ENCODE results near the gene CASZ1.

The CASZ1 gene

DNA sequence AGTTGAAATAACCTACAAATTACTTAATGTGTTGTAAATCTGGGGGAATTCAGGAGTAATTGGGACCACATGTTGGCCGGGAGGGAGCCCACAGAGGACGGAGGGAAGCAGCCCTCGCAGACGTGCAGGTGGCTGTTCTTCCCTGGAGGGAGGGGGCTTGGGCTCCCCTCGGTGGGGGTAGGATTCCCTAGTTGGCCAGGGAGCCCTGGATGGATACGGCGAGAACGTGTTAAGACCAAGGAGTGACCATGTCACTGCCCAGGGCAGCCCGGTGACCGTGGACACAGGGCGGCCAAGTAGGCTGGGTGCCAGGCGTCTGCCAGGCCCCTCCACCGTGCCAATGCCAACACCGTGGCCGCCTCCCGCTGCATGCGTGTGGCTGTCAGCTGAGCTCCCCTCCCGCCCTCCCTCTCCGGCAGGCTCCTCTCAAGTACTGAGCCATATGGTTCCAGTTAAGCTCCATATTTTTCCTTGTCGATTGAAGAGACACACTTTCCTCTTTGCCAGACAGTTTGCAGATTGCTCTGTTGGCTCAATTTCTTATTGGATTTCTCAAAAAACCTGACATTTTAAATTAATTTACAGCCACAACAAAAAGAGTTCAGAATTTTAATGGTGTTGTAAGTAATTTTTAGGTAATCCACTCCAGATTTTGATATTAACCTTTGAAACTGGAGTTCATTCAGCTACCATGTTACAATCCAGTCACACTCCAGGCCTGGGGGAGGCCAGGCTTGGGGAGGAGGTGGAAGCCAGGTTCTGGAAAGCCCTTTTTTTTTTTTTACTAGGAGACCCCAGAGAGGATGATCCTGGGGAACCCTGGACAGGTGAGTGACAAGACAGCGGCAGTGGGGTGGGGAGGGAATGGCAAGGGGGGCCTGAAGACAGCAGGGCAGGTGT, 71.2 kb downstream of the CASZ1 start:
- DNase-seq: no peak

DNA sequence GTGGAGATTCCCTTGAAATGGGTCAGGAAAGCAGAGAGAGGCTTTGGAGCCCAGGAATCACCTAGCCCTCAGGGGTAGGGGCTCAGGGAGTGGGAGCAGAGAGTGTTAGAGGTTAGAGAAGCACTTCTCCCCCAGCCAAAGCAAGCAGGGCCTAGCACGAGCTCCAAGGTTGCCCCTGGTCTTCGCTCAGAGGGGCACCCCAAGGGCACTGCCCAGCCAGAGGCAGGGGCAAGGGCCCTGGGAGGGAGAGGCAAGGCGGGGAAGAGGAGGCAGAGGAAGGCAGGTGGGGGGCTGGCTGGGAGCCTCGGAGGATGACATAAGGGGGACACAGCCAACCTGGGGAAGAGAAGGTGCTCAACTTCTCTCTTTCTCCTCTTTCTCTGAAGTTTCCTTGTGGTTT, 71.9 kb downstream of the CASZ1 start:
- DNase-seq: no peak

DNA sequence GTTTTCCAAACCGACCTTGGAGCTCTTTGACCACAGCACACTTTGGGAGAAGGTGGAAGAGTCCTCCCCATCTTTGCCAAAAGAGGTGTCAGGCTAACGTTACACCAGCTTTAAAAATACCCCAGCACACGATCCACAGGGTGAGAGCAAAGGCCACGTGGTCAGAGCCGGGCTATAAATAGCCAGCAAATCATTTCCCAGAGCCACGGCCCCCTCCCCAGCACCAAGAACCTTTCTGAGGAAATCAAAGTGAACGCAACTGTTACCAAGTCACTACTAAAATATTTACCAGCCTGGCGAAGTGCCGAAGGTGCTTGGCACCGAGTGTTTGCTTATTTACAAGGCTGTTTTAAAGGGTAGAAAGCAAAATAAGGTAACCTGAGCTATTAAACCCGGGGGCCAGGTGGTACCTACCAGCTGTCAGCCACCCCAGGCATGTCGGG, 72.4 kb downstream of the CASZ1 start:
- no peak for DNase-seq

DNA sequence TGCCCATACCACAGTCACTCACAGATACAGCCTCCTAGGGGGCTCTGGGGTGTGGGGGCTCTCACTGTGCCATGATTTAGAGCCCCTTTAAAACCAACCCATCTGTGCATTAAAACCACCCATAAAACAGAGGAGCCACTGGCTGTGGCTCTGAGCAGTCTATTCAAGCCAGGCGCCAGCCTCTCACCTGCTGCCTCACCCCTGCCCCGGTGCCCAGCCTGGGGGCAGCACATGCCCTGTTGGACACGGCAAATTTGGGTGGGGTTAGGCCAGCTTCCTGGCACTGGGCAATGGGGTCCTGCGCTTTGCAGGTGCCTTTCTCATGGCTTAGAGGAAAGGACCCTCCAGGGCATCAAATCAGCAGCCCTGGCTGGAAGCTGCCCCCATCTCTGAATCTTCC, 73.1 kb downstream of the CASZ1 start:
- DNase-seq: no peak

DNA sequence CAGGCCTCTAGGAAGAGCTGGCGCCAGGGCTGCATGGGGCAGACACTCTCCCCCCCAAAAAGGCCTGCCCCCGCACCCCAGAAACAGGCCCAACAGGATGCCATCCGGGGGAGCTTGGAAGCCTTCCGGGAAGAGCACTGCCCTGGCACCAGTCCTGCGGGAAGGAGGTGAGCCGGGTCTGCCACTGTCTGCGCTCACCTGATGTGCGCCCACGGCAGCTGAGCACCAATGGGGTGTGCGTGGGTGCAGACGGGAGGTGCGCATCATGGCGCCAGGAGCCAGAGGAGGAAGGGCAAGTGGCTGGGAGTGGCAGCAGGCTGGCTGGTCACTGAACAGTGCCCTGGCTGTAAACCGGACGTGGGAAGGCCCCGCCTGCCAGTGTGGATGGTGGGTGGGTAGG, 73.6 kb downstream of the CASZ1 start:
- no peak for DNase-seq

DNA sequence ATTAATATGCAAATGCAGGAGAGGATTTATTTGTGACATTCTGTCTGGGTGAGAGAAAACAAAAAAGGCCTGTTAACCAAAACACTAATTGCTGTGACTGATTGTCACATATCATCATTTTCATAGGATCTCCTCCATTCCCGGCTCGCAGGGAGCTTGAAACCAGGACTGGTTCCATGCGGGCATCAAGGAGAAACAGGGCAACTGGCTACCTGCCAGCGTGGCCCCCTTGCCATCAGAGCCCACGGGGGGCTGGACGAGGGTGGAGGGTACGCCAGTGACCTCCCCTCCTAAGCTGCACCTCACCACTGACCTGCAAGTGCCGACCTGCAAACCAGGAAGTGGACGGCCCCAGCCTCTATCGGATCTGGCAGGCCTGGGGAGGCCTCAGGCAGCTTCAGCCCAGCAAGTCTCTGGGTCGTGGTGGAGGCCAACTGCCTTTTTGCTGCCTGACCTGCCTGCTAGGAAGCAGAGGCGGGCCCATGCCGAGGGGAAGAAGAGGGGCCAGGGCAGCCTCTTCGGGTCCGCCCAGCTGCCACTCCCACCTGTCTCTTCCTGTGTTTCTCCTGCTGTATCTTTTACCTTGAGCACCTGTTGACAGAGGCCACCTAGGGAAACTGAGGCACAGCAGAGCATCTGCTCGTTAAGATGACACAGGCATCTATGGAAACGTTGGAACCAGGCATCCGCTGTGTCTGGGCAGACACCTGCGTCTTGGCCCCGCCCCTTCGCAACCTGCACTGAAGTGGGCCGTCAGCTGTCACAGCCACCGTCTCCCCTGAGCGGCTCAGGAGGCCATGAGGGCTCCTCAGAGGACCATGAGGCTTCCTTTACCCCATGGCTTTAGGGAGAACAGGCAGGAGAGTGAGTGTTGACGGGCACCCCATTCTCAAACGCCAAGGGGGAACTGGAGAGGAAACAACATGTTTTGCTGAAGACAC, 74.8 kb downstream of the CASZ1 start:
- DNase-seq: no peak

DNA sequence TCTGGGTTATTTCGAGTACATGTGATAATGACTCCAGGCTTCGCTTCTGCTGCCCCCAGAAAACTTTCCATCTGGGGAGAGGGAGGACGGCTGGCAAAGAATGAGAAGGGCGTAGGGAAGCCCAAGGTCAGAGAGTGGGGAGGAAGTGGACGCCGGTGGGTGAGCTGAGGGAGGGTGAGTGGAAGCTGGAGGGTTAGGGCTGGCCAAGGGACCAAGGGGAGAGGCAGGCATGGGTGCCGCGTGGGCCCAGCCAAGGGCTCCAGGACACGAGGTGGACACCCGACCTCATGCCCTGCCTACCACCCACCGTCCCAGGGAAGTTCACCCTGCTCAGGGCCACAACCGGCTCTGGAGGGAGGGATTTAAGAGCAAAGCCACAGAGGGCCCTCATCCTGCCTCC, 75.8 kb downstream of the CASZ1 start:
- no peak for DNase-seq

DNA sequence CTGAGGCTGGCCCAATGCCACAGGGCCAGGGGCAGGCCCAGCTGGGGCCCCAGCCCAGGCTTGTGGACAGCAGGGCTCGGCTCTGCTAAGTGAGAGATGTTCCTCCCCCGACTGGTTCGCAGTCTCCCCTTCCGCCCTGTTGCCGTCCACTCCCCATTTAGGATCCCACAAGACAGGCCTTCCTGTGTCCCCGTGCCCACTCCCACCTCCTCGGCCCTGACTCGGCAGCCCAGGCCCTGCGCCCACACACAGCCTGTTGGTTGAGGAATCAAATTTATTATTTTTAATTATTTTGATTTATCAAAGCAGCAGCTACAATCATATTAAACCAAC, 78.4 kb downstream of the CASZ1 start:
- no peak for DNase-seq

DNA sequence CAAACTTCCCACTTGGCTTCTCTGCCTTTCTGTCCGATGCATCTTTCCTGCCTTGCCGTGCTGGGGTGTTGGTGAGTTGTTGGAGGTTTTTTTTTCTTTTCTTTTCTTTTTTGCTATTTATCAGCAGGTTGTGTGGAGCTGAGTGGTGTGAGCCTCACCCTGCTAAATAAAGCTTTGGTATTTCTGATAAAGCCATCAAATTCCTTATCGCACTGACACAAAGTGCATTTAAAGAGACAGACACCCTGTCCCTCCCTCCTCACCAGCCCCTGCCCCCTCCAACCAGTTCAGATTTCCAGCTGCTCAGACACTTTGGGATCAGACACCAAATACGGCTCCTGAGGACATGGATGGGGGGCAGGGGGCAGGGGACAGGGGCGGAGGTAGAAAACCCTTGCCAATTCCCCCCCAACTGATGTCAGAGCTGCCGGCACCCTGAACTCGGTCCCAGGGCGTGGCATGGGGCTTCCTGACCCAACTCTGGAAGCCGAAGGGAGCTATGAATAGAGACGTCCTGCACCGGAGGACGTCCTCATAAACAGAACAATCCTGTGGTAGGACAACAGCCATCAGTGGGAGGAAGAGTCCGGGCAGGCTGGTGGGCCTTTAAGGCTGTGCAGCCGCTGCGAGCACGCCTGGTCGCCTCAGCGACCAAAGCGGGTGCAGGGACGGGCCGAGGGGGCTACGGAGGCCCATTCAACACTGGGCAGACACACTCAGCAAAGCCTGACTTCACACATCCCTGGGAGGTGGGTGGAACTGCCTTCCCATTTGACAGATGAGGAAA, 79.0 kb downstream of the CASZ1 start:
- DNase-seq: no peak

DNA sequence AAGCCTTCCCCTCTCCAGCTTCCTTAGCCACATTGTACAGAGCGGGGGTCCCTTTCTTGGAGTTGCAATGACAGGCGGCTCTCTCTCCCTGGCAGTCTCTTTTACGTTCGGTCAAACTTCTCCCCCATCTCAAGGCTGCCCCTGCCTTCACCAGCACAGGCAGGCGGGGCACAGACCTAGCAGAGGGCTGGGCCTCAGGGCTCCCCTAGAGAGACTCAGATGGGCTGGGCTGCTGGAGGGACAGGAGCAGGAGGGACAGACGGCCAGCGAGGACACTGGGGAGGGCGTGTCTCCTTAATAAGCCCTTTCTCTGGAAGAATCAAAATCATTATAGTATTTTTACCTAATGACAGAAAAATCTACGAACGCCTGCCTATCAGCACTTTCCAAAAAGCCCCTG, 79.6 kb downstream of the CASZ1 start:
- DNase-seq: no peak

DNA sequence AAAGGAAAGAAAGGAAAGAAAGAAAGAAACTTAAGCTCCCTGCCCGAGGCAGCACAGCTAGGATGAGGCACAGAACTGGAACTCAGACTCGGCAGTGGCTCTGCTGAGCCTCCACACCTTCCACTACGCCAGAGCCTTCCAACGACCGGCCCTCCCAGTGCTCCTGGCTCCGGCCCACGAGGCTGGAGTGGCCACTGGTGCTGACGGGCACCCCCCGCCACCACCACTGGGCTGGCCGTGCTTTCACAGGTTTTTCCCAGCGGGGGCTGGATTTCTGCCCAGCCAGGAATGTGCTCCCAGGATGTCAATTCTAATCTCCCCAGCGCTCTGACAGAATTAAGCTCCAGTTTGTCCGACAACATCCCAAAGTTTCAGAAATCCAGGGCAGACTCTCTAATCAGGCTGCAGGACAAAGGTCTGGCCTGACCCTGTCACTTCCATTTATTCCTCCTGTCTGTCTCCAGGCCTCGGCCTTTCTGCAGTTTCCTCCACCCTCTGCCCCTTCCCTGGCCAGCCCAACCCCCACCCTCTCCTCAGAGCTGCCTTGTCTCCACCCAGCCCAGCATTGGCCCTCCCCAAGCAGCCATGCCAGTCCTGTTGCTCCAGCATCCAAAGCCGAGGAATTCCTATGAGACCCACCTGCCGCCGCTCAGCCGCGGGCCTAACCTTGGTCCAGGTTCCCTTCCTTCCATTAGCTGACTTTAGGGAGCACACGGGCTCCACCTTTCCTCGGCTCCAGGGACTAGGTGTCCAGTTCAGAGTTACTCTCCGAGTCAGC, 81.9 kb downstream of the CASZ1 start:
- no peak for DNase-seq

DNA sequence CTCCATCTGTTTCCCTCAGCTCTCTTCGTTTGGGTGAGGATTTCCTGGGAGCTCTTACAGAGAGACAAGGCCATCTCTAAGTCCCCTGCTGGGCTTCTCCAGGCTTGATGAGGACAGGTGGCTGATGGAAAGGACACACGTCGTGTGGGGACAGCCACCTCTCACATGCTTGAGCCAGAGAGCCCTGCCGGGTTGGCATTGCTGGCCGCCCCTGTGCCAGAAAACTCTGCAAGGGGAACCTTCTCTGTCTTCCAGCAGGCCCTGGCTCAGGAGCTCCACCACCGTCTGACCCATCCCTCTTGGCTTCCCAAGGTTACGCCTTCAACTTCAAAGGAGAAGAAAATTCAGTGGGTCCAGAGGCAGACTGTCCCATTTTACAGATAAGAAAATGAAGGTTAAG, 82.8 kb downstream of the CASZ1 start:
- DNase-seq: no peak

DNA sequence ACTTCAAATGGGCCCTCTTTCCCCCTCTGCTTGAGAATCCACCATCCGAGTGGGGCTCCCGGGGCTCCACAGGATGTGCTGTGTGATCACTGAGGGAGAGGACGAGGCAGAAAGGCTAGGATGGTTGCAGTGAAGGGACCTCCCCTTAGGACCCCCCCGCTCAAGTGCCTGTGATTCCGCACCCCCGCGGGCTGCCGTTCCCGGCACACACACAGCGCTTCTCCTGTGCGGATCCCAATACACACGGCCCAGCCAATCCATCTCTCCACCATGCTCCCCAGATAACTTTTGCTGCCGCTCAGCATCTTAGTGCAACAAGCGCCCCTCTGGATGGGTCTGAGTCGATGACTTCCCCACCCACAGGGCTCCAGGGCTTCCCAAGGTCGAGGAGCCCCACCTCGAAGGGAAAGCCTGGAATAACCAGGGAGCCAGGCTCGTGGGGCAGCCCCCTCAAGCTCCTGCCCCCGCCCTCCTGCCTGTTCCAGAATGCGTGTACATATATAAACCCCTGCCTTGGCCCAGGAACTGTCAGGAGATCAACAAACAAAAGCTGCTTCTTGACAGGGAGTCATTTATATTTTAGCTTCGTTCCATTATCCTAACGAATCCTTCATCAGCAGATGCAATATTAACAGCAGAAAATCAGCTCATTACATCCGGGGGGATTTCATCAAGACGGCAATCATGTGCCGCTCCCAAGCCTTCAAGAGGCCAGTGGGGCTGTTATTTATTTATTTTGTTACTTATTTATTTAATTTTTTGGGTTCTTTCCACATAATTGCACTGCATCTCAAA, 83.7 kb downstream of the CASZ1 start:
- no peak for DNase-seq

DNA sequence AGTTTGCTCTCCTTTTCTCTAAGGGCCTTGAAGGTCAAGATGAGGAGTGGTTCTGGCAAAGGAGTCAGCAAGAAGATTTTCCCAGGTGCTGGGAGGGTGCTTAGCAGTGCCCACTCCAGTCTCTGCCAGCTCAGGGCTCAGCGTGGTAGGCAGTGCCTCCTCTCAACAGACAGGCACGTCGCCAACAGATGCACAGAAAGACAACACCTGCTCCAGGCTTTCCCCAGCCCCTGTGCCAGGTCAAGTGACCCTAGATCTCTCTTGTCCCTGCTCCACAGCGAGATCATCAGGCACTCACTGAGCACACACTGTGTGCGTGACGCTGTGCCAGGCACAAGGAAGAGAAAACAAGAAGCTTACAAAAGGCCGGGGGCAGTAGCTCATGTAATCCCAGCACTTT, 86.0 kb downstream of the CASZ1 start:
- no peak for DNase-seq

DNA sequence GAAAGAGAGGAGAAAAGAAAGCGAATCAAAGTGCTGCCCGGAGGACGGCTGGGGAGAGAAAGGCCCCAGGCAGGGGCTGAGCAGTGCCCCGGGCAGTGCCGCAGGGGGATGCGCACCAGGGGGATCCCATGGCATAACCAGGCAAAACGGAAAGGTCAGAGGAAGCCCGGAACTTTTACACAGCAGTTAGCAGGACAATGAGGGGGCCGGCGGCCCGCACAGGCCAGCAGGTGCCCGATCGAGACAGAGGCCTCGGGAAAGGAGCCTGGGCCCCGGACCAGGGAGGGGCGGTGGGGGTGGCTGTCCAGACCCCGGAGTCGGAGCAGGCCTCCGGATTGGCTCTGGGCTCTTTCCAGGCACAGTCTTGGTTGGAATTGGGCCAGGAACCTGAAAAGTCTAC, 86.8 kb downstream of the CASZ1 start:
- no peak for DNase-seq

DNA sequence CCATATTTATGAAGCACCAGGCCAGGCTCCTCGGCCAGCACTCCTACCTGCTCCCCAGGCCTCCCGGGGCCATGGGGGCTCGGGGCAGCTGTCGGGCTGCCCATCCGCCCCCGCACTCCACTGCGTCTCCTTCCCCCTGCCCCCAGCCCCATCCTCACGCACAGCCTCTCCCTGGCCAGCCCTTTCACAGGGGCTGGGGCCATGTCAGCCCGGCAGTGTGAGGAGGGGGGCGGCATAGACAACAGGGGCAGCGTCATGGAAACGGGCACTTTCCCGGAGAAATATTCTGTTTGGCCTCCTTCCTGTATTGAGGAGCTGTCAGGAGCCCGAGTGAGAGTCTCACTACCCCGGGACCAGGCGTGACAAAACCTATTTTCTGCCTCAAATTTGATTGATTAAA, 87.3 kb downstream of the CASZ1 start:
- DNase-seq: no peak

DNA sequence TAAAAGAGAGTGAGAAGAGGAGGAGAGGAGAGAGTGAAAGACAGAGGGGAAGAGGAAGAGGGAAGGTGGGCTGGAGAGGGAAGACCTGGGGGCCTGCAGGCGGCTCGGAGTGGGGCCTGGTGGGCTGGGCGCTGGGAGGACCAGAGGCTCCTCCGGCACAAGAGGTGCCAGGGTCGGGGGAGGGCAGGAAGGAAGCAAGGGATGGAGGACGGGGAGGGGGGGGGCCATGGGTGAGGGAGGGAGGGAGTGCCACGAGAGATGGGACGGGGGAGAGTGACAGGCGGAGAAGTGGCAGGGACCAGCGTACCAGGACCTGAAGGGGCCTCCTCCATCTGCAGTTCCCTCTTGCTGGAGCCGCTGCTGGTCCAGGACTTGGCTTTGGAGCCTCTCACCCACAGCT, 87.7 kb downstream of the CASZ1 start:
- DNase-seq: no peak

DNA sequence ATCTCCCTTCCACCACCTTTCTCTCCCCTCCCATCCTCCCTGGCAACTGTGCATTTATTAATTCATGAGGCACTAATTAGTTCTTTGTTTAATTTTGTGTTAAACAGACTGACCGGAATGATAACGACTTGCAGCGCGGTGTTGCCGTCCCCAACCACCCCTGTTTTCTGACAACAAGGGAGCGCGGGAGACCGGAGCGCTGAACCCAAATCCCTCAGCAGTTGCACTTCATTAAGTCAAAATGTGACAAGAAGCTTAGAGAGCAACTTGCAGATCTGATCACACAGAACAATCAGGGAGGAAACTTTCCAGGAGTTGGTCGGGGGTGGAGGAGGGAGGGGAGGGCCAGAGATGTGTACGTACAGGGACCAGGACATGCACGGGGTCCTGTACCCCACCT, 89.2 kb downstream of the CASZ1 start:
- no peak for DNase-seq

DNA sequence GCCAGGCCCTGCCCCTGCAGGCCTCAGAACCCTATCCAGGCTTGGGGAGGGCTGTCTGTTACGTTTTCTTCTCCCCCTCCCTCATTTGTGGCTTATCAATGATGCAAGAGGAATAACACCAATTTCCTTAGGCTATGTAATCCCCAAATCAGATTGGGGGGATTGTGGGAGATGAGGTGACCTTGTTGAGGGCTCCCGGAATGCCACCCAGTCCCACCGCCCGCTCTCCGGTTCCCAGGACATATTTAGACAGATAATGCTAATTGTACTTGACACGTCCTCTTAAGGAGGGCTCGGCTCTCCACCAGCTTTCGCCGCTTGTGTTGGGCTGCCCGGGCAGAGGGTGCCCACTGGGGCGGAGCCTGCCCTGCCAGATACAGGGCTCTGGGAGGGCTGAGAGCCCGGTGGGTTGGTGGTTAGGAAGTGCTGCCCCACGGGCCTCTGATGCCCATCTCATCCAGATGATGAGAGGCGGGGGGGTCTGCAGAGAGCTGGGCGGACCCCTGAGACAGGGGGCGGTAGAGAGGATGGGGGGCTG, 90.0 kb downstream of the CASZ1 start:
- no peak for DNase-seq

DNA sequence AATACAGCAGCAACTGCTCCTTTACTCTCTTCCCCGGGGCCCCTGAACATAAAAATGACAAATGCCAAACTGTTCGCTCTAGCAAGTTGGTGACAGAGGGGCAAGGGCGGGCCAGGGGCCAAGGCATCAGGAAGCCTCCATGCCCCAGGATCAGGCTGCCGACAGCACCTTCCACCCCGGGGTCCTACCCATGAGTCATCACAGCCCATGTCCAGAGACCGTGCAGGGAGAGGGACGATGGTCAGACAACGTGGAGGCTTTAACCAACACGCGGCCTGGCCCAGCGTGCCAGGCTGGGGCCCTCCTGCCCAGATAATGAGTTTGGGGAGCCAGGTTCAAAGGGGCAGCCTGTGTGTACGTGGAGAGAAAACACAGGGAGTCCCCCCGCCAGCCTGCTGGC, 90.5 kb downstream of the CASZ1 start:
- no peak for DNase-seq

DNA sequence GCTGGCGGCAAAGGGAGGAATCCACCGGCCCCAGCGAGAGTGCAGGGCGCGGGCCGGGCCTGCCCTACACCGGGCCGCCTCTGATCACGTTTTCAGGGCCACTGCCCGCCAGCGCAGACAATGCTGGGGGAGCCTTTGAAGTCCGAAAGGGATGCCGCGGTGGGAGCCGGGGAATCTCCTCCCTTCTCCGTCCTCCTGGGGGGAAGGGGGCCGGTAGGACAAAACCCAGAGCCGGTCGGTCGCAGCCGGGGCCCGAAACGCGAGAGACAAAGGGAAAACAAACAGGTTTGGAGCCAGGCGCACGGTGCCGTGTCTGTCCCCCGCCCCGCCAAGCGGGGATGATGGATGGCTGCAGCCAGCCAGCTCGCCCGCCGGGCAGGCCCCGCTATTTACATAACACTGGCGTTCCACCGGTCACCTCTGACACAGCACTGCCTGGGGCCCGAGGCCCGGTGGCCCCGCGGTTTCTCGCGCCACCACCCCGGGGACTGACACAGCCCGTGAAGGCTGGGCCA, 92.0 kb downstream of the CASZ1 start:
- no peak for DNase-seq
